ENCODE measurements around the gene PARD3B.

The PARD3B gene

GRCh38 chr2:205614965-205615364, 1069.7 kb downstream of the PARD3B start:
- no peaks in the 10 kb centered on the region for H3K36me3 ChIP-seq (ENCODE audit: low read length)
- H4K20me1 ChIP-seq (ENCODE audit: low read depth, low read length) = no peaks in the 10 kb centered on the region
- no peak overlapping the region for H2AFZ ChIP-seq (ENCODE audit: low read depth, low read length, severe bottlenecking)
- H3K27ac ChIP-seq (ENCODE audit: low read depth, low read length) = no peak overlapping the region
- H3K9me2 ChIP-seq (replicated peaks; ENCODE audit: insufficient read depth, low read length) = no peaks in the 10 kb centered on the region
- TF ChIP-seq EZH2phosphoT487 (conservative IDR thresholded peaks at IDR 0.05; ENCODE audit: low read length) = no peak
- no peak for TF ChIP-seq CTCF (IDR thresholded peaks at IDR 0.05; ENCODE audit: insufficient read depth, low read length, poor library complexity, severe bottlenecking)
- H3K9ac ChIP-seq (ENCODE audit: low read length) = no peak overlapping the region
- H3K79me2 ChIP-seq (ENCODE audit: insufficient read depth, low read length) = no peaks in the 10 kb centered on the region
- H3F3A ChIP-seq (ENCODE audit: insufficient read depth) = no peaks in the 10 kb centered on the region
- no peaks in the 10 kb centered on the region for H3K9me3 ChIP-seq (ENCODE audit: insufficient read depth, low read length)
- H3K4me2 ChIP-seq (ENCODE audit: low read depth, low read length, poor library complexity, severe bottlenecking) = no peak overlapping the region
- no peak overlapping the region for H3K4me3 ChIP-seq (ENCODE audit: insufficient read depth, low read length, poor library complexity, severe bottlenecking)
- no peaks in the 10 kb centered on the region for H3K27me3 ChIP-seq (ENCODE audit: low read length)

- TF ChIP-seq CTCF (IDR thresholded peaks at IDR 0.05; ENCODE audit: insufficient read depth, low read length, poor library complexity, severe bottlenecking) (no peak), EZH2phosphoT487 (conservative IDR thresholded peaks at IDR 0.05; ENCODE audit: low read length) (no peak)
- H3K27me3 ChIP-seq (ENCODE audit: low read length) = no peaks in the 10 kb centered on the region
- H3F3A ChIP-seq (ENCODE audit: insufficient read depth) = no peaks in the 10 kb centered on the region
Observed at GRCh38 chr2:205617905-205618304, 1072.6 kb downstream of the PARD3B start.

GRCh38 chr2:205619600-205619999, 1074.3 kb downstream of the PARD3B start:
- Histone ChIP-seq H2AFZ (ENCODE audit: low read depth, low read length, severe bottlenecking) (no peak overlapping the region), H3K4me2 (ENCODE audit: low read depth, low read length, poor library complexity, severe bottlenecking) (no peak overlapping the region), H3K9me2 (replicated peaks; ENCODE audit: insufficient read depth, low read length) (no peaks in the 10 kb centered on the region), H3K79me2 (ENCODE audit: insufficient read depth, low read length) (no peaks in the 10 kb centered on the region), H3K36me3 (ENCODE audit: low read length) (no peaks in the 10 kb centered on the region), H3K27me3 (ENCODE audit: low read length) (no peaks in the 10 kb centered on the region), H3F3A (ENCODE audit: insufficient read depth) (no peaks in the 10 kb centered on the region), H3K4me3 (ENCODE audit: insufficient read depth, low read length, poor library complexity, severe bottlenecking) (no peak overlapping the region), H3K9me3 (ENCODE audit: insufficient read depth, low read length) (no peaks in the 10 kb centered on the region), H4K20me1 (ENCODE audit: low read depth, low read length) (no peaks in the 10 kb centered on the region), H3K27ac (ENCODE audit: low read depth, low read length) (no peak overlapping the region), H3K9ac (ENCODE audit: low read length) (no peak overlapping the region)
- no peak for TF ChIP-seq EZH2phosphoT487 (conservative IDR thresholded peaks at IDR 0.05; ENCODE audit: low read length)

More at GRCh38 chr2:205617905-205618304, 1072.6 kb downstream of the PARD3B start:
- no peak overlapping the region for H3K4me2 ChIP-seq (ENCODE audit: low read depth, low read length, poor library complexity, severe bottlenecking)
- no peaks in the 10 kb centered on the region for H4K20me1 ChIP-seq (ENCODE audit: low read depth, low read length)
- H3K9ac ChIP-seq (ENCODE audit: low read length) = no peak overlapping the region
- H2AFZ ChIP-seq (ENCODE audit: low read depth, low read length, severe bottlenecking) = no peak overlapping the region
- H3K9me3 ChIP-seq (ENCODE audit: insufficient read depth, low read length) = no peaks in the 10 kb centered on the region
- H3K79me2 ChIP-seq (ENCODE audit: insufficient read depth, low read length) = no peaks in the 10 kb centered on the region
- no peak overlapping the region for H3K27ac ChIP-seq (ENCODE audit: low read depth, low read length)
- no peaks in the 10 kb centered on the region for H3K36me3 ChIP-seq (ENCODE audit: low read length)
- no peaks in the 10 kb centered on the region for H3K9me2 ChIP-seq (replicated peaks; ENCODE audit: insufficient read depth, low read length)
- no peak overlapping the region for H3K4me3 ChIP-seq (ENCODE audit: insufficient read depth, low read length, poor library complexity, severe bottlenecking)

GRCh38 chr2:205627085-205627484, 1081.8 kb downstream of the PARD3B start:
- H2AFZ ChIP-seq (ENCODE audit: low read depth, low read length, severe bottlenecking) = no peak overlapping the region
- no peak overlapping the region for H3K4me3 ChIP-seq (ENCODE audit: insufficient read depth, low read length, poor library complexity, severe bottlenecking)
- H3K36me3 ChIP-seq (ENCODE audit: low read length) = no peaks in the 10 kb centered on the region
- no peaks in the 10 kb centered on the region for H3K9me2 ChIP-seq (replicated peaks; ENCODE audit: insufficient read depth, low read length)
- H3K27me3 ChIP-seq (ENCODE audit: low read length) = no peaks in the 10 kb centered on the region
- no peaks in the 10 kb centered on the region for H4K20me1 ChIP-seq (ENCODE audit: low read depth, low read length)
- H3K79me2 ChIP-seq (ENCODE audit: insufficient read depth, low read length) = no peaks in the 10 kb centered on the region
- H3F3A ChIP-seq (ENCODE audit: insufficient read depth) = no peaks in the 10 kb centered on the region
- no peaks in the 10 kb centered on the region for H3K9me3 ChIP-seq (ENCODE audit: insufficient read depth, low read length)
- no peak overlapping the region for H3K9ac ChIP-seq (ENCODE audit: low read length)
- TF ChIP-seq CTCF (IDR thresholded peaks at IDR 0.05; ENCODE audit: insufficient read depth, low read length, poor library complexity, severe bottlenecking) (no peak), EZH2phosphoT487 (conservative IDR thresholded peaks at IDR 0.05; ENCODE audit: low read length) (no peak)
- H3K27ac ChIP-seq (ENCODE audit: low read depth, low read length) = no peak overlapping the region
- H3K4me2 ChIP-seq (ENCODE audit: low read depth, low read length, poor library complexity, severe bottlenecking) = no peak overlapping the region

Measured in SU-DHL-6 (cell line).